Esophagus squamous epithelium (tissue), 5 donors: ENCODE measurements around the gene CAMK2G. TPM values are rescaled to one million over a fixed set of nuclear protein-coding genes. Genes with fewer than 3 reads are reported as not detected.

Source experiments
- DNase-seq: peaks from one replicate; lab custom pipeline; 2025; lab: John Stamatoyannopoulos, UW
- H3K27ac ChIP-seq, 4 donors: fragments of 200-600 bp; sonication (generic); one replicate each; pipeline ENCODE4 v1.5.1; 2016 to 2019; ENCODE audit warnings: mild to moderate bottlenecking in 1 of 4
- H3K27me3 ChIP-seq, 4 donors: fragments of 200-600 bp; sonication (generic); 1 replicate in 3 of 4; 2 replicates in 1 of 4; pipeline versions ENCODE4 v1.5.1 to v1.6.0; 2017 to 2021; ENCODE audit warnings: antibody characterized with exemption in 1 of 4
- H3K36me3 ChIP-seq, 3 donors: fragments of 200-600 bp; sonication (generic); one replicate each; pipeline ENCODE4 v1.5.1; 2016 to 2019
- H3K4me1 ChIP-seq, 3 donors: fragments of 200-600 bp; sonication (generic); one replicate each; pipeline ENCODE4 v1.5.1; 2017 to 2019
- H3K4me3 ChIP-seq, 4 donors: fragments of 200-600 bp; sonication (generic); 1 replicate in 3 of 4; 2 replicates in 1 of 4; pipeline ENCODE4 v1.5.1; 2016 to 2019; ENCODE audit warnings: mild to moderate bottlenecking in 2 of 4, moderate library complexity in 1 of 4
- H3K9me3 ChIP-seq, 3 donors: fragments of 200-600 bp; sonication (generic); one replicate each; pipeline ENCODE4 v1.5.1; 2016 to 2019
- CTCF ChIP-seq, 6 experiments: fragments of 450-650 bp in 4 of 6; fragments of 200-600 bp in 2 of 6; sonication (generic) in 2 of 6; IDR thresholded peaks; one replicate each; pipeline ENCODE4 v1.5.1; 2016 to 2019; ENCODE audit warnings: antibody characterized with exemption in 6 of 6, mild to moderate bottlenecking in 4 of 6, moderate library complexity in 4 of 6
- POLR2A ChIP-seq, 4 donors: fragments of 450-650 bp; IDR thresholded peaks; one replicate each; pipeline ENCODE4 v1.6.1; 2017; ENCODE audit warnings: antibody characterized with exemption in 4 of 4, mild to moderate bottlenecking in 4 of 4, moderate library complexity in 3 of 4
- WGBS, 2 donors: methylation state at CpG; one replicate each; pipeline ENCODE4 v1.1.5; 2018; 5-methylcytosine and 5-hydroxymethylcytosine counted together
- intact Hi-C: fragments of 100-400 bp; cut with DNase I; formaldehyde crosslinking; loops from one replicate; pipeline ENCODE4 v1.15.0; 2022
- total RNA-seq, 4 donors: library from RNA; depleted of rRNA; stranded (reverse); fragments of >200 nt; gene quantifications; one replicate each; pipeline ENCODE4 v1.1.0, GENCODE V29; 2016
- donor health status: DM: yes; HTN: yes; CAD: no.

Gene CAMK2G
- total RNA-seq, 4 donors from 2014 or later = 15.5 to 37.0 (median 28.6) TPM

GRCh38 chr10:73859428-73859783 lies 14.9 kb downstream of the CAMK2G start:
- H3K36me3 ChIP-seq = peaks cover 7 to 98% (median 15%) of the 10 kb centered on the region in 3 donors
- DNase-seq = no peak
- no peaks in the 10 kb centered on the region for H3K27me3 ChIP-seq
- no peak for TF ChIP-seq CTCF (IDR thresholded peaks at IDR 0.05)
- no peak for TF ChIP-seq POLR2A (IDR thresholded peaks at IDR 0.05)
- intact Hi-C loops = no loop called here
- WGBS, 2 donors = 100% methylated on average over 1 to 2 of the region's 5 CpGs
- no peak overlapping the region for H3K4me3 ChIP-seq
- H3K9me3 ChIP-seq = no peaks in the 10 kb centered on the region
- H3K4me1 ChIP-seq = peaks cover 0 to 90% (median 0%) of the 10 kb centered on the region in 3 donors
- H3K27ac ChIP-seq = peak overlapping the region in 2 of 4 donors; percentile 46 to 48

GRCh38 chr10:73858750-73859427 lies 15.5 kb downstream of the CAMK2G start:
- WGBS, 2 donors = 80 to 90% methylated on average over 12 to 13 of the region's 13 CpGs
- Histone ChIP-seq H3K27ac (peak overlapping the region in 2 of 4 donors; percentile 46 to 82), H3K36me3 (peaks cover 7 to 99% (median 15%) of the 10 kb centered on the region in 3 donors), H3K9me3 (no peaks in the 10 kb centered on the region), H3K27me3 (no peaks in the 10 kb centered on the region), H3K4me1 (peaks cover 0 to 90% (median 0%) of the 10 kb centered on the region in 3 donors), H3K4me3 (no peak overlapping the region)
- intact Hi-C loops = no loop called here
- DNase-seq = no peak
- no peak for TF ChIP-seq CTCF (IDR thresholded peaks at IDR 0.05)
- TF ChIP-seq POLR2A (IDR thresholded peaks at IDR 0.05) = no peak

GRCh38 chr10:73858013-73858708 lies 16.2 kb downstream of the CAMK2G start:
- TF ChIP-seq CTCF (IDR thresholded peaks at IDR 0.05) = no peak
- TF ChIP-seq POLR2A (IDR thresholded peaks at IDR 0.05) = no peak
- Histone ChIP-seq H3K9me3 (no peaks in the 10 kb centered on the region), H3K27me3 (no peaks in the 10 kb centered on the region), H3K4me1 (peaks cover 0 to 82% (median 0%) of the 10 kb centered on the region in 3 donors), H3K4me3 (no peak overlapping the region), H3K36me3 (peaks cover 7 to 99% (median 17%) of the 10 kb centered on the region in 3 donors), H3K27ac (peak overlapping the region in 3 of 4 donors; percentile 46 to 82 (median 47))
- WGBS, 2 donors = 79 to 88% methylated on average over 5 to 12 of the region's 12 CpGs
- intact Hi-C loops = no loop called here
- no peak for DNase-seq

- Histone ChIP-seq H3K36me3 (peaks cover 13 to 99% (median 21%) of the 10 kb centered on the region in 3 donors), H3K4me1 (peaks cover 0 to 75% (median 0%) of the 10 kb centered on the region in 3 donors), H3K27ac (peak overlapping the region in 3 of 4 donors; percentile 46 to 82 (median 47)), H3K27me3 (no peaks in the 10 kb centered on the region), H3K9me3 (no peaks in the 10 kb centered on the region), H3K4me3 (no peak overlapping the region)
- TF ChIP-seq CTCF (IDR thresholded peaks at IDR 0.05) (no peak), POLR2A (IDR thresholded peaks at IDR 0.05) (no peak)
- DNase-seq = no peak
- 62 to 93% methylated on average over 9 to 10 of the region's 10 CpGs for WGBS, 2 donors
- intact Hi-C loops = no loop called here
These were observed 16.9 kb downstream of the CAMK2G start for GRCh38 chr10:73857446-73857845.

GRCh38 chr10:73856261-73856660 lies 18.1 kb downstream of the CAMK2G start:
- Histone ChIP-seq H3K4me1 (peaks cover 0 to 75% (median 0%) of the 10 kb centered on the region in 3 donors), H3K4me3 (no peak overlapping the region), H3K27me3 (no peaks in the 10 kb centered on the region), H3K27ac (peak overlapping the region in 3 of 4 donors; percentile 46 to 82 (median 48)), H3K36me3 (peaks cover 19 to 100% (median 21%) of the 10 kb centered on the region in 3 donors), H3K9me3 (no peaks in the 10 kb centered on the region)
- WGBS, 2 donors = 83% methylated on average over 7 of the region's 8 CpGs
- DNase-seq = no peak
- TF ChIP-seq POLR2A (IDR thresholded peaks at IDR 0.05) = no peak
- no peak for TF ChIP-seq CTCF (IDR thresholded peaks at IDR 0.05)
- intact Hi-C loops = no loop called here
